Measurements from ENCODE around the gene RAB44. TPM values are rescaled to one million over a fixed set of nuclear protein-coding genes. Genes with fewer than 3 reads are reported as not detected.

The RAB44 gene
- polyA plus RNA-seq, 1 experiment, result 0.04 TPM

- ChIA-PET CTCF (interaction anchor here (0.7 to 3.7 kb wide), 4 partner anchors 8 to 448 kb away, joined by 3 to 26 read pairs (median 4); no protein-coding TSS in a partner anchor), POLR2A (no interaction called here)
- Histone ChIP-seq H3K4me3 (ENCODE audit: low read depth, low read length) (no peak overlapping the region), H3K36me3 (ENCODE audit: control insufficient read depth, insufficient read depth, low read length) (no peaks in the 10 kb centered on the region), H3K27me3 (ENCODE audit: control insufficient read depth, insufficient read depth, low read length) (peaks cover 2% of the 10 kb centered on the region)
- no peak for TF ChIP-seq CTCF (IDR thresholded peaks at IDR 0.05; ENCODE audit: insufficient read depth, low read depth, low read length)
- no peak for DNase-seq (ENCODE audit: low read depth)
Measured at GRCh38 chr6:36762123-36762522, 64.5 kb downstream of the RAB44 start.

DNA sequence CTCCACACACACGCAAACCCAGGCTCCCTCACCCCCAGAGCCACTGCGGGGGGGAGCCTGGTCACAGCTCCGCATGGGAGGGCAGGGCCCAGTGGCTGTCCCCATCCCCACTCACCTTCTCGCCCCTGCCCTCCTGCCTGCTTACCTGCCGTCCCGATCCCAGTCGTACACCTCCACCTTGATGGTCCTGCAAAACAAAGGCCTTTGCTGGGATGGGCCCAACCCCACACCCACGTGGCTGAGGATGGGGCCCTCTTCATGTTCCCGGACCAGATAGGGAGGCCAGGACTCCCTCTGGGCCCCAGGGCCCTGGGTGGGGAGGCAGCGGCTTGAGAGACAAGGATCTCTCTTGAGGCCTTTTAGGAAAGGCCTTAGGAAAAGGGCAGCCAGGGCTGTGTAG is 67.6 kb downstream of the RAB44 start:
- no peak for TF ChIP-seq CTCF (IDR thresholded peaks at IDR 0.05; ENCODE audit: insufficient read depth, low read depth, low read length)
- POLR2A ChIA-PET, result no interaction called here

DNA sequence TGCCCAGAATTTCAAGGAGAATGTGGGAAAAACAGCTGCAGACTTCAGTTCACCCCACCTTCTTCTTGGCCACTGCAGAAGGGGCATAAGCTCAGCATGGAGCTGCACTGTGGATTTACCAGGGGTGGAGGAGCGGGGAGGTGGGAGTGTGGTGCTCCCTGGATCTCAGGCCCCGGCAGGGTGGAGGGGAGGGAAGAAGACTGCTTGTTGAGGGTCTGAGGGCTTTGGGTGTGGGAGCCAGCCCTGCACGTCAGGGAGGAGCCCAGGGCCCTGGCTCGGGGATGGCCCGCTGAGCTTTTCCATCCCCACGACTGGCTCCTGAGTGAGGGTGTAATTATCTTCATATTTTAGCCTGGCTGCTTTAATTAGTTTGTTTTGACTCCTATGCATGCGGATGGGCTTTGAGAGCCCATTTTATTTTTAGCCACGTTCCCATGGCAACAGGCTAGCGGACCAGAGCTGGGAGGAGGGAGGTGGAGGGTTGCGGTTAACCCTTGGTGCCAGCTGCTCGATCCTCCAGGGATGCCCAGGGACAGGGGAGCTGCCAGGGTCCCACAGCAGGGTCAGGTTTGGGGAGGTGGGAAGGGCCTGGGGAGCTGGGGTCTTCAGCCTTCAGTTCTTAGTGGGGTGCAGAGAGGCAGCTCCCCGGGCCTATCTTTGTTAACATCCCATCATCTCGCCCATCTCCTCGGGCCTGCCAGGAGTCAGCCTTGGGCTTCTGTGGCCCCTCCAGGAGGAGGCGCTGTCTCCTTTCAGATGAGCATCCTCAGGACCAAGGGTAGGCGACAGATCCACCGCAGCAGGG is 68.2 kb downstream of the RAB44 start:
- ChIA-PET CTCF (interaction anchor here (0.7 to 15.0 kb wide), 46 partner anchors 7 to 451 kb away, joined by 3 to 298 read pairs (median 6); partner anchors contain the start of genes C6orf89, MTCH1 and PPIL1), POLR2A (no interaction called here)
- no peak for DNase-seq (ENCODE audit: low read depth)
- peak; percentile 97 for TF ChIP-seq CTCF (IDR thresholded peaks at IDR 0.05; ENCODE audit: insufficient read depth, low read depth, low read length)
- no peak overlapping the region for H3K4me3 ChIP-seq (ENCODE audit: low read depth, low read length)
- no peaks in the 10 kb centered on the region for H3K27me3 ChIP-seq (ENCODE audit: control insufficient read depth, insufficient read depth, low read length)
- H3K36me3 ChIP-seq (ENCODE audit: control insufficient read depth, insufficient read depth, low read length), result no peaks in the 10 kb centered on the region

More for the DNA sequence above, 67.6 kb downstream of the RAB44 start:
- no peak for DNase-seq (ENCODE audit: low read depth)
- CTCF ChIA-PET, result interaction anchor here (0.7 to 15.0 kb wide), 36 partner anchors 7 to 452 kb away, joined by 3 to 298 read pairs (median 6); partner anchors contain the start of genes C6orf89 and PPIL1
- Histone ChIP-seq H3K36me3 (ENCODE audit: control insufficient read depth, insufficient read depth, low read length) (no peaks in the 10 kb centered on the region), H3K4me3 (ENCODE audit: low read depth, low read length) (no peak overlapping the region), H3K27me3 (ENCODE audit: control insufficient read depth, insufficient read depth, low read length) (peaks cover 2% of the 10 kb centered on the region)

DNA sequence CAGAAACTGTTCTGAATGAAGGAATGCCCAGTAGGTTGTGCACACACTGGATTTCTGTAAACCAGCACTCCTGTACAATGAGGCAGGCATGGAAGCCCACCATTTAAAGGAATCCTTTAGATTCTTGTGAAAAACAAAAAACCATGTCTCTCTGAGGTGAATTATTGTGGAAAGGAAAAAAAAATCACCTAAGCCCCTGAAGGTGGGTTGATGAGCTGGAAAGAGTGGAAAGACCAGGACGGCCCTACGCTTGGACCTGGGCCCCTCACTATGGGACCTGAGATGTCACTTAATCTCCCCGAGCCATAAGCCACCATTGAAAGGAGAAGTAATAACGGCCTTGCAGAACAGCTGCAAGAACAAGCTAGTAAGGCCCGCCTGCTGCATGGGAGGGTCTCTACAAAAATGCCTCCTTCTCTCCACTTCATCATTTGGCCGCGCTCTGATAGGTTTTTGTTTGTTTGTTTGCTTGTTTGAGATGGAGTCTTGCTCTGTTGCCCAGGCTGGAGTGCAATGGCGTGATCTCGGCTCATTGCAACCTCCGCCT is 68.8 kb downstream of the RAB44 start:
- POLR2A ChIA-PET, result no interaction called here

More for the DNA sequence above, 68.8 kb downstream of the RAB44 start:
- no peak for DNase-seq (ENCODE audit: low read depth)
- H3K4me3 ChIP-seq (ENCODE audit: low read depth, low read length), result no peak overlapping the region
- CTCF ChIA-PET, result interaction anchor here (0.6 to 15.0 kb wide), 45 partner anchors 7 to 450 kb away, joined by 3 to 298 read pairs (median 6); partner anchors contain the start of genes C6orf89, MTCH1 and PPIL1
- H3K36me3 ChIP-seq (ENCODE audit: control insufficient read depth, insufficient read depth, low read length), result no peaks in the 10 kb centered on the region
- H3K27me3 ChIP-seq (ENCODE audit: control insufficient read depth, insufficient read depth, low read length), result no peaks in the 10 kb centered on the region
- TF ChIP-seq CTCF (IDR thresholded peaks at IDR 0.05; ENCODE audit: insufficient read depth, low read depth, low read length), result no peak
